GM12878 (cell line): Measurements from ENCODE around the gene DCAF11. TPM values are rescaled to one million over a fixed set of nuclear protein-coding genes. Genes with fewer than 3 reads are reported as not detected.

Experiments used
- FOXK2 ChIP-seq: fragments of 450-650 bp; IDR thresholded peaks from 2 replicates; pipeline ENCODE4 v1.6.1; 2017; ENCODE audit warnings: mild to moderate bottlenecking, moderate library complexity
- IKZF2 ChIP-seq, 2 experiments: fragments of 450-650 bp; IDR thresholded peaks; 2 replicates each; pipeline ENCODE4 v1.6.1; 2017; ENCODE audit warnings: mild to moderate bottlenecking in 2 of 2, moderate library complexity in 2 of 2
- POLR2A ChIP-seq: IDR thresholded peaks from 2 replicates; pipeline ENCODE4 v1.6.1; 2011; ENCODE audit warnings: low read depth, mild to moderate bottlenecking, low read length
- RB1 ChIP-seq: fragments of 450-650 bp; formaldehyde crosslinking; IDR thresholded peaks from 2 replicates; pipeline ENCODE4 v1.6.1; 2017; ENCODE audit warnings: mild to moderate bottlenecking, borderline replicate concordance
- TBL1XR1 ChIP-seq: IDR thresholded peaks from 2 replicates; pipeline ENCODE4 v1.6.1; 2012; ENCODE audit warnings: low read depth, low read length, improper control_type of control experiment
- ZNF24 ChIP-seq: fragments of 450-650 bp; IDR thresholded peaks from 2 replicates; pipeline ENCODE4 v1.6.1; 2017; ENCODE audit warnings: antibody characterized with exemption, mild to moderate bottlenecking
- polyA plus RNA-seq, 11 experiments: library from polyadenylated mRNA; depleted of rRNA in 4 of 11; unstranded in 6 of 11; stranded (reverse) in 5 of 11; fragments of >200 nt; fragmentation: Nextera tagmentation in 4 of 11; fragmentation: Illumina TruSeq in 1 of 11; extraction: Ambion mirVana in 4 of 11; extraction: Trizol in 1 of 11; gene quantifications; 1 replicate in 1 of 11; 2 replicates in 10 of 11; pipeline versions ENCODE4 v1.2.1 to v1.2.3, GENCODE V29; 2011 to 2016; ENCODE audit warnings: inconsistent platforms in 2 of 11, missing spikeins in 2 of 11, low read depth in 1 of 11
- total RNA-seq, 4 experiments: library from RNA; depleted of rRNA in 3 of 4; stranded (reverse); fragments of >200 nt in 3 of 4; fragmentation: Illumina TruSeq in 1 of 4; extraction: Trizol in 1 of 4; gene quantifications; 2 replicates each; pipeline versions ENCODE4 v1.2.1 to v1.2.3, GENCODE V29; 2013 to 2021
- TF ChIP-seq, protein P1 (sequence below): fragments of 150-350 bp; IDR thresholded peaks from 2 replicates; pipeline ENCODE4 v1.6.1; 2014; ENCODE audit warnings: mild to moderate bottlenecking, low read depth, low read length
- TF ChIP-seq, protein P2 (sequence below): IDR thresholded peaks from 2 replicates; pipeline ENCODE4 v1.6.1; 2012; ENCODE audit warnings: low read depth, low read length, improper control_type of control experiment

DCAF11 gene
- total and polyA plus RNA-seq, 10 of the 15 experiments (the other 5 are each of a cell fraction or from before 2014, with no cell fraction given), result 13.4 to 91.2 (median 68.7) TPM

- TF ChIP-seq, protein P1, sequence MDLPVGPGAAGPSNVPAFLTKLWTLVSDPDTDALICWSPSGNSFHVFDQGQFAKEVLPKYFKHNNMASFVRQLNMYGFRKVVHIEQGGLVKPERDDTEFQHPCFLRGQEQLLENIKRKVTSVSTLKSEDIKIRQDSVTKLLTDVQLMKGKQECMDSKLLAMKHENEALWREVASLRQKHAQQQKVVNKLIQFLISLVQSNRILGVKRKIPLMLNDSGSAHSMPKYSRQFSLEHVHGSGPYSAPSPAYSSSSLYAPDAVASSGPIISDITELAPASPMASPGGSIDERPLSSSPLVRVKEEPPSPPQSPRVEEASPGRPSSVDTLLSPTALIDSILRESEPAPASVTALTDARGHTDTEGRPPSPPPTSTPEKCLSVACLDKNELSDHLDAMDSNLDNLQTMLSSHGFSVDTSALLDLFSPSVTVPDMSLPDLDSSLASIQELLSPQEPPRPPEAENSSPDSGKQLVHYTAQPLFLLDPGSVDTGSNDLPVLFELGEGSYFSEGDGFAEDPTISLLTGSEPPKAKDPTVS, result no peak
- no peak for TF ChIP-seq TBL1XR1
- no peak for TF ChIP-seq FOXK2
- no peak for TF ChIP-seq IKZF2 (IDR thresholded peaks at IDR 0.05)
- TF ChIP-seq, protein P2, sequence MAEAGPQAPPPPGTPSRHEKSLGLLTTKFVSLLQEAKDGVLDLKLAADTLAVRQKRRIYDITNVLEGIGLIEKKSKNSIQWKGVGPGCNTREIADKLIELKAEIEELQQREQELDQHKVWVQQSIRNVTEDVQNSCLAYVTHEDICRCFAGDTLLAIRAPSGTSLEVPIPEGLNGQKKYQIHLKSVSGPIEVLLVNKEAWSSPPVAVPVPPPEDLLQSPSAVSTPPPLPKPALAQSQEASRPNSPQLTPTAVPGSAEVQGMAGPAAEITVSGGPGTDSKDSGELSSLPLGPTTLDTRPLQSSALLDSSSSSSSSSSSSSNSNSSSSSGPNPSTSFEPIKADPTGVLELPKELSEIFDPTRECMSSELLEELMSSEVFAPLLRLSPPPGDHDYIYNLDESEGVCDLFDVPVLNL, result no peak
- no peak for TF ChIP-seq RB1
- TF ChIP-seq ZNF24, result no peak
- TF ChIP-seq POLR2A, result no peak
Measured at GRCh38 chr14:24122898-24123297, 8.3 kb downstream of the DCAF11 start (continued).
